Epithelial cell of esophagus (primary cell): ENCODE data around the gene ZNF688.
"Not testable (repeated sequence)": the region's sequence is repeated elsewhere in the genome, so short reads cannot be mapped to it uniquely, and the experiment has no call there.

ENCODE experiments used
- DNase-seq: peaks from one replicate; pipeline ENCODE4 v3.0.0; 2010; ENCODE audit warnings: low read depth
- H3K4me3 ChIP-seq: 2 replicates; pipeline ENCODE4 v1.5.1; 2011; ENCODE audit warnings: mild to moderate bottlenecking, low read length, control low read depth
- TF ChIP-seq, protein P1 (sequence below): IDR thresholded peaks from 2 replicates; pipeline ENCODE4 v1.5.1; 2011; ENCODE audit warnings: low read depth, mild to moderate bottlenecking, low read length, control low read depth, inconsistent platforms; ENCODE audit not compliant: insufficient read depth; ENCODE audit errors: missing control alignments

Gene ZNF688

DNA sequence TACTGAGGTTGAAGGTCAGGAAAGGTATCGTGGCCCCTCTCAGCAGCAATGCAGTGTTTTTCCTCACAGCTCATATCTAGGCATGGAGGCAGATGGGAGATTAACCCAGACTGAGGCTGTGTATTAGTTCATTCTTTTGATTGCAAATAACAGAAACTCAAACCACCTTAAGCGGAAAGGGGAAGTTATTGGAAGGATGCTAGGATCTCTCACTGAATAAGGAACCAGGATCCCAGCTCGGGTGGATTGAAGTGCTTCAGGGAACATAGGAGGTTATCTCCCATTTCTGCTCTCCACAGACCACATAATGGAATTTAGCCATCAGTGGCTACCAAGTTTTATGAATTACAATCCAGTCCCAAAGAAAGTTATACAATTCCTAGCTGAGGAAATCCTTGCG, 30.5 kb upstream of the ZNF688 start:
- no peak overlapping the region for H3K4me3 ChIP-seq
- no peak for DNase-seq
- TF ChIP-seq, protein P1, sequence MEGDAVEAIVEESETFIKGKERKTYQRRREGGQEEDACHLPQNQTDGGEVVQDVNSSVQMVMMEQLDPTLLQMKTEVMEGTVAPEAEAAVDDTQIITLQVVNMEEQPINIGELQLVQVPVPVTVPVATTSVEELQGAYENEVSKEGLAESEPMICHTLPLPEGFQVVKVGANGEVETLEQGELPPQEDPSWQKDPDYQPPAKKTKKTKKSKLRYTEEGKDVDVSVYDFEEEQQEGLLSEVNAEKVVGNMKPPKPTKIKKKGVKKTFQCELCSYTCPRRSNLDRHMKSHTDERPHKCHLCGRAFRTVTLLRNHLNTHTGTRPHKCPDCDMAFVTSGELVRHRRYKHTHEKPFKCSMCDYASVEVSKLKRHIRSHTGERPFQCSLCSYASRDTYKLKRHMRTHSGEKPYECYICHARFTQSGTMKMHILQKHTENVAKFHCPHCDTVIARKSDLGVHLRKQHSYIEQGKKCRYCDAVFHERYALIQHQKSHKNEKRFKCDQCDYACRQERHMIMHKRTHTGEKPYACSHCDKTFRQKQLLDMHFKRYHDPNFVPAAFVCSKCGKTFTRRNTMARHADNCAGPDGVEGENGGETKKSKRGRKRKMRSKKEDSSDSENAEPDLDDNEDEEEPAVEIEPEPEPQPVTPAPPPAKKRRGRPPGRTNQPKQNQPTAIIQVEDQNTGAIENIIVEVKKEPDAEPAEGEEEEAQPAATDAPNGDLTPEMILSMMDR = no peak

DNA sequence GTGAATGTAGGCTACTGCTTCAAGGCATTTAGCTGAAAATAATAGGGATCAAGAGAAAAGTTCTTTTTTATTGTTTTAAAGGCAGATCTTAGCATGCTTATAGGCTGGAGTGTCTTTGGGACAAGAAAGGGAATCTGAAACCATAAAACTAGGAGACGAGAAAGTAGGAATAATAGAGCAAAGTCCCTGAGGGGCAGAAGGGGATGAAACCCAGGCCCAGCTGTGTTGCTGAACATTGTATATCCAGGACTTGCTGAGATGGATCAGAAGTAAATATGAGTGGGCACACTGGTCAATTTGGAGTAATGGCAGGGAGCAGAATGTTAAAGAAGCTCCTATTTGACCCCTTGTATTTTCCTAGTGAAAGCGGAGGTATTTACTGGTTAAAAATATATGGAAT, 29.4 kb upstream of the ZNF688 start:
- H3K4me3 ChIP-seq = no peak overlapping the region
- TF ChIP-seq, protein P1 = no peak
- DNase-seq = no peak

DNA sequence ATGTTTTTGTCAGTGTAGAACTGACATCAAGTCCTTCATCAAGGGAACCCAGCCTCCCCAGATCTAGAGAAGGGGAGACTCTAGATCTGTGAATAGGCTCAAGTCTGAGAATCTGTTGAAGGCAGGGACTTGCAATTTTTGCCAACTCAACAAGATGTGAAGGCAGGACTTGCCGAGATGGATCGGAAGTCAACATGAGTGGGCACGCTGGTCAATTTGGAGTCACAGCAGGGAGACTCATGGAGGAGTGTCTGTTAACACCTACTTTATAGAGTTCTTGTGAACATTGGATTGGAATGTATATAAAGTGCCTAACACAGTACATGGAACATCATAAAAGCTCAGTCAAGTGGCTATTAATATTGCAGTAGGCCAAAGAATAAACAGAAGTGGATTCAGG, 28.7 kb upstream of the ZNF688 start:
- TF ChIP-seq, protein P1 = no peak
- no peak overlapping the region for H3K4me3 ChIP-seq
- DNase-seq = peak; percentile 15

DNA sequence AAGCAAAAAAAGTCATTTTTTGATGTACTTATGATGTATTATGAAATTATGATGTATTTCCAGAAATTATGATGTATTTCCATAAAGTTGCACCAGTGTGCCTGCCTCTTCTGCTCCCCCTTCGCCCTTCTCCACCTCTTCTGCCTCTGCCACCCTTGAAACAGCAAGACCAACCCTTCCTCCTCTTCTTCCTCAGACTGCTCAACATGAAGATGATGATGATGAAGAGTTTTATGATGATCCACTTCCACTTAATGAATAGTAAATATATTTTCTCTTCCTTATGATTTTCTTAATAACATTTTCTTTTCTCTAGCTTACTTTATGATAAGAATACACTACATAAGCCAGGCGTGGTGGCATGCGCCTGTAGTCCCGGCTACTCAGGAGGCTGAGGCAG, 21.4 kb upstream of the ZNF688 start:
- no peak overlapping the region for H3K4me3 ChIP-seq
- TF ChIP-seq, protein P1 = no peak
- no peak for DNase-seq

DNA sequence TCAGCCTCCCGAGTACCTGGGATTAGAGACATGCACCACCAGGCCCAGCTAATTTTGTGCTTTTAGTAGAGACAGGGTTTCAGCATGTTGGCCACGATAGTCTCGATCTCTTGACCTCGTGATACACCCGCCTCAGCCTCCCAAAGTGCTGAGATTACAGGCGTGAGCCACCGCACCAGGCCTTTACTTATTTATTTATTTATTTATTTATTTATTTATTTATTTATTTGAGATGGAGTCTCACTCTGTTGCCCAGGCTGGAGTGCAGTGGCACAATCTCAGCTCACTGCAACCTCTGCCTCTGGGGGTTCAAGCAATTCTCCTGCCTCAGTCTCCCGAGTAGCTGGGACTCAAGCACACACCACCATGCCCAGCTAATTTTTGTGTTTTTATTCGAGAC, 19.4 kb upstream of the ZNF688 start:
- not testable (repeated sequence) for DNase-seq, H3K4me3 ChIP-seq

DNA sequence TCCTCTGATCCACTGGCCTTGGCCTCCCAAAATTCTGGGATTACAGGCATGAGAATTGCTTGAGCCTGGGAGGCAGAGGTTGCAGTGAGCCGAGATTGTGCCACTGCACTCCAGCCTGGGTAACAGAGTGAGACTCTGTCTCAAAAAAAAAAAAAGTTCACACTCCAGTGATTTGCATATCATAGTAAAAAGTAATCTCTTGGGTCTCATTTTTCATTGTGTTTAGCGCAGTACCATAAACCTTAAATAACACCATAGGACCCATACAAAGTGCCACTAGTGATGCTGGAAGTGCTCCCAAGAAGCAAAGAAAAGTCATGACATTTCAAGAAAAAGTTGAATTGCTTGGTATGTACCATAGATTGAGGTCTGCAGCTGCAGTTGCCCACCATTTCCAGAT, 18.1 kb upstream of the ZNF688 start:
- H3K4me3 ChIP-seq, DNase-seq: not testable (repeated sequence)

DNA sequence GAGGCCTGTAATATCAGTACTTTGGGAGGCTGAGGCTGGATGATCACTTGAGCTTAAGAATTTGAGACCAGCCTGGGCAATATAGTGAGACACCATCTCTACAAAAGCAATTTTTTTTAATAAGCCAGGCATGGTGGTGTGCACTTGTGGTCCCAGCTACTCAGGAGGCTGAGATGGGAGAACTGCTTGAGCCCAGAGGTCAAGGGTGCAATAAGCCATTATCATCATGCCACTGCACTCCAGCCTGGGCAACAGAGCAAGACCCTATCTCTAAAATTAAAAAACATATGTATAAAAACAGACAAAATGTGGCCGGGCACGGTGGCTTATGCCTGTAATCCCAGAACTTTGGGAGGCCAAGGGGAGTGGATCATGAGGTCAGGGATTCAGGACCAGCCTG, 17.1 kb upstream of the ZNF688 start:
- H3K4me3 ChIP-seq = no peak overlapping the region
- no peak for DNase-seq
- TF ChIP-seq, protein P1 = no peak

DNA sequence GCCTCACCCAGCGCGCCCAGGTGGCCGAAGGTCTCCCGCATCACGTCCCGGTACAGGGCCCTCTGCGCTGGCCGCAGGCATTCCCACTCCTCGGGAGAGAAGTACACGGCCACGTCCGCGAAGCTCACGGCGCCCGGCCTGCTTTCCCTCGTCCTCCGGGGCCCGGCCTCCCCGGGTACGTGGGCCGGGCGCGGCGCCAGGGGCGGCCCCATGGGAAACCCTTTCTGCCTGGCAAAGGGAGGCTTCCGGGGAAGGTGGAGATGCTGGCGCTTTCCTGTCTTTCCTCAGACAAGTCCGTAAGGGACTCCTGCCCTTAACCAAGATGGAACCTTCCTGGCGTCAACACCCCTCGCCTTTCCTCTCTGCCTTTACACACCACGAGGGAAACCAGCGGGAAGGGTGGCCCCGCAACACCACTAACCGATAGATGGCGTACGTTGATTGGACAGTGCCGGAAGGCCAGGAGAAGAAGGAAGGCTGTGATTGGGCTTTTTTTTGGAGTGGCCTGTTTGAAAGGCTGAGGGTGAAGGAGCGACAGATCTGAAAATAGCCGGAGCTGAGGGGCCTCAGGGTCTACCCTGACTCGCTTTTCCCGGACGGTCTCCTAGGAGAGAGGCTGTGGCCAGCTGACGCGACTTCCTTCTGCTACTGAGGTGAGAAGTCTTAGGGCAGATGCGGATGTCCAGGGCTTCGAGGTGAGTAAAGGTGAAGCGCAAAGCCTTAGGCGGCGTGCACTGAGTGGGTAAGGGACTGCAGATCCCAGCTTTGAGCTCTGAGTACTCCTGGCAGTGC, 14.1 kb upstream of the ZNF688 start, which contains the start of gene ZNF785:
ZNF785 (minus strand) TSS at position 298 of the 792 bp plus-strand sequence; CDS start at position 212, 86 bp downstream.
- peak within 1 kb of the TSS; percentile 67 for H3K4me3 ChIP-seq
- TF ChIP-seq, protein P1 = peak; percentile 25
- DNase-seq = peak; percentile 99
